PC-3 (cell line): ENCODE measurements around the gene ATF5. TPM values are rescaled to one million over a fixed set of nuclear protein-coding genes. Genes with fewer than 3 reads are reported as not detected.

Experiments used
- ATAC-seq: fragments of 200-7000 bp; cut with Tn5 transposase; 2 replicates; pipeline ENCODE4 v1.9.1; 2020; ENCODE audit warnings: mild to moderate bottlenecking, moderate library complexity
- BruUV-seq: library from RNA; stranded (reverse); fragments of 400-500 nt; replicated peaks from 2 replicates; lab custom pipeline; 2021; lab: Mats Ljungman, UMichigan
- CTCF ChIA-PET: fragments of 300-600 bp; sonication (Branson Sonifier 250); formaldehyde crosslinking; loops from one replicate; lab custom pipeline; 2022; ENCODE audit warnings: antibody characterized with exemption; lab: Charles Lee
- POLR2A ChIA-PET: fragments of 300-600 bp; sonication (Branson Sonifier 250); formaldehyde crosslinking; loops from one replicate; lab custom pipeline; 2022; ENCODE audit warnings: antibody characterized with exemption; ENCODE audit not compliant: unreplicated experiment; lab: Charles Lee
- DNase-seq: peaks from one replicate; pipeline ENCODE4 v3.0.0-alpha.2; 2015
- H2AFZ ChIP-seq: fragments of 300-600 bp; sonication (generic); 2 replicates; pipeline ENCODE4 v1.6.0; 2016; ENCODE audit warnings: antibody characterized with exemption, low read length
- H3F3A ChIP-seq: fragments of 300-600 bp; sonication (generic); one replicate; pipeline ENCODE4 v1.6.0; 2017; ENCODE audit warnings: antibody characterized with exemption, low read length, control low read depth, mild to moderate bottlenecking; ENCODE audit not compliant: unreplicated experiment
- H3K27ac ChIP-seq: fragments of 300-600 bp; sonication (generic); 2 replicates; pipeline ENCODE4 v1.5.1; 2016; ENCODE audit warnings: mild to moderate bottlenecking, low read length
- H3K27me3 ChIP-seq: fragments of 300-600 bp; sonication (generic); 2 replicates; pipeline ENCODE4 v1.6.1; 2016; ENCODE audit warnings: low read length, mixed read lengths
- H3K36me3 ChIP-seq: fragments of 300-600 bp; sonication (generic); 2 replicates; pipeline ENCODE4 v1.6.1; 2016; ENCODE audit warnings: low read depth, mixed run types, low read length, mixed read lengths
- H3K4me1 ChIP-seq: fragments of 300-600 bp; sonication (generic); 2 replicates; pipeline ENCODE4 v1.5.1; 2016; ENCODE audit warnings: low read length; ENCODE audit not compliant: insufficient read depth
- H3K4me2 ChIP-seq: fragments of 300-600 bp; sonication (generic); 2 replicates; pipeline ENCODE4 v1.6.0; 2016; ENCODE audit warnings: low read length
- H3K4me3 ChIP-seq: fragments of 300-600 bp; sonication (generic); 2 replicates; pipeline ENCODE4 v1.5.1; 2016; ENCODE audit warnings: mild to moderate bottlenecking, low read length, mixed read lengths
- H3K79me2 ChIP-seq: fragments of 300-600 bp; sonication (generic); 2 replicates; pipeline ENCODE4 v1.6.1; 2017; ENCODE audit warnings: low read length, mixed read lengths
- H3K9ac ChIP-seq: fragments of 300-600 bp; sonication (generic); 2 replicates; pipeline ENCODE4 v1.6.0; 2016; ENCODE audit warnings: mild to moderate bottlenecking, low read length
- H3K9me2 ChIP-seq: fragments of 300-600 bp; sonication (generic); replicated peaks from 2 replicates; pipeline ENCODE4 v1.6.1; 2016; ENCODE audit warnings: mixed run types, low read length, mixed read lengths
- H3K9me3 ChIP-seq: fragments of 300-600 bp; sonication (generic); 2 replicates; pipeline ENCODE4 v1.6.1; 2016; ENCODE audit warnings: low read length, mixed read lengths
- H4K20me1 ChIP-seq: fragments of 300-600 bp; sonication (generic); 2 replicates; pipeline ENCODE4 v1.6.1; 2016; ENCODE audit warnings: low read length, mixed read lengths
- EZH2 ChIP-seq: fragments of 300-600 bp; sonication (generic); IDR thresholded peaks from one replicate; pipeline ENCODE4 v1.6.1; 2017; ENCODE audit warnings: antibody characterized with exemption, mild to moderate bottlenecking, low read length; ENCODE audit not compliant: unreplicated experiment
- EZH2phosphoT487 ChIP-seq: fragments of 300-600 bp; sonication (generic); IDR thresholded peaks from 2 replicates; pipeline ENCODE4 v1.6.1; 2018; ENCODE audit warnings: mild to moderate bottlenecking, antibody characterized with exemption, low read length, borderline replicate concordance
- intact Hi-C: fragments of 100-400 bp; cut with micrococcal nuclease; formaldehyde crosslinking; loops from 2 replicates; pipeline ENCODE4 v1.9.0; 2023
- total RNA-seq: library from RNA; depleted of rRNA; stranded (reverse); fragments of >200 nt; gene quantifications from 2 replicates; pipeline ENCODE4 v1.2.3, GENCODE V29; 2014
- TF ChIP-seq, protein P1 (sequence below): fragments of 300-600 bp; sonication (generic); conservative IDR thresholded peaks from 2 replicates; pipeline ENCODE4 v1.5.1; 2017; ENCODE audit warnings: antibody characterized with exemption, low read depth, mild to moderate bottlenecking, low read length

ATF5 gene
- total RNA-seq, 1 experiment from 2014 or later, result 50.7 TPM

DNA sequence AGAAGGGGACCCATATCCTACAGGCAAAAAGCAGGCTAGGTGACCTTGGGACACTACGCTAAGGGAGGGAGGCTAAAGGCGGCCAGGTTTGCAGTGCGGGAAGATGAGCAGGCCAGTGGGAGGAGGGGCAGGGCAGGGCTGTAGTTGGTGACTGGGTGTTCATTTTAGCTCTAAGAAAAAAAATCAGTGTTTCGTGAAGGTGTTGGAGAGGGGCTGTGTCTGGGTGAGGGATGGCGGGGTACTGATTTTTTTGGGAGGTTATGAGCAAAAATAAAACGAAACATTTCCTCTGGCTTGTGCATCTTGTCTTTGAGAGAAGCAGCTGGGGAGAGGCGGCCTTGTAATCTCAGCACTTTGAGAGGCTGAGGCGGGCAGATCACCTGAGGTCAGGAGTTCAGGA is 4.6 kb downstream of the ATF5 start:
- H3F3A ChIP-seq, result peaks cover 10% of the 10 kb centered on the region
- no peak overlapping the region for H3K9ac ChIP-seq
- no peaks in the 10 kb centered on the region for H3K9me2 ChIP-seq
- H3K9me3 ChIP-seq, result no peaks in the 10 kb centered on the region
- BruUV-seq, result no TSS peak
- ChIA-PET POLR2A (no interaction called here), CTCF (no interaction called here)
- peaks cover 28% of the 10 kb centered on the region for H3K79me2 ChIP-seq
- no peak overlapping the region for H3K4me3 ChIP-seq
- intact Hi-C loops, result loop anchor here (10.0 kb wide), 1 partner anchor 91 kb away; the partner anchor contains the start of genes VRK3 and ZNF473
- TF ChIP-seq EZH2phosphoT487 (no peak), EZH2 (no peak)
- TF ChIP-seq, protein P1, sequence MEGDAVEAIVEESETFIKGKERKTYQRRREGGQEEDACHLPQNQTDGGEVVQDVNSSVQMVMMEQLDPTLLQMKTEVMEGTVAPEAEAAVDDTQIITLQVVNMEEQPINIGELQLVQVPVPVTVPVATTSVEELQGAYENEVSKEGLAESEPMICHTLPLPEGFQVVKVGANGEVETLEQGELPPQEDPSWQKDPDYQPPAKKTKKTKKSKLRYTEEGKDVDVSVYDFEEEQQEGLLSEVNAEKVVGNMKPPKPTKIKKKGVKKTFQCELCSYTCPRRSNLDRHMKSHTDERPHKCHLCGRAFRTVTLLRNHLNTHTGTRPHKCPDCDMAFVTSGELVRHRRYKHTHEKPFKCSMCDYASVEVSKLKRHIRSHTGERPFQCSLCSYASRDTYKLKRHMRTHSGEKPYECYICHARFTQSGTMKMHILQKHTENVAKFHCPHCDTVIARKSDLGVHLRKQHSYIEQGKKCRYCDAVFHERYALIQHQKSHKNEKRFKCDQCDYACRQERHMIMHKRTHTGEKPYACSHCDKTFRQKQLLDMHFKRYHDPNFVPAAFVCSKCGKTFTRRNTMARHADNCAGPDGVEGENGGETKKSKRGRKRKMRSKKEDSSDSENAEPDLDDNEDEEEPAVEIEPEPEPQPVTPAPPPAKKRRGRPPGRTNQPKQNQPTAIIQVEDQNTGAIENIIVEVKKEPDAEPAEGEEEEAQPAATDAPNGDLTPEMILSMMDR, result no peak
- peaks cover 20% of the 10 kb centered on the region for H3K36me3 ChIP-seq
- no peak overlapping the region for H3K4me2 ChIP-seq
- DNase-seq (no peak), ATAC-seq (no peak)
- H3K27me3 ChIP-seq, result no peaks in the 10 kb centered on the region
- no peak overlapping the region for H2AFZ ChIP-seq
- no peaks in the 10 kb centered on the region; the same call in 1 of the 2 replicates for H4K20me1 ChIP-seq
- no peak overlapping the region for H3K27ac ChIP-seq
- H3K4me1 ChIP-seq, result peaks cover 39% of the 10 kb centered on the region

DNA sequence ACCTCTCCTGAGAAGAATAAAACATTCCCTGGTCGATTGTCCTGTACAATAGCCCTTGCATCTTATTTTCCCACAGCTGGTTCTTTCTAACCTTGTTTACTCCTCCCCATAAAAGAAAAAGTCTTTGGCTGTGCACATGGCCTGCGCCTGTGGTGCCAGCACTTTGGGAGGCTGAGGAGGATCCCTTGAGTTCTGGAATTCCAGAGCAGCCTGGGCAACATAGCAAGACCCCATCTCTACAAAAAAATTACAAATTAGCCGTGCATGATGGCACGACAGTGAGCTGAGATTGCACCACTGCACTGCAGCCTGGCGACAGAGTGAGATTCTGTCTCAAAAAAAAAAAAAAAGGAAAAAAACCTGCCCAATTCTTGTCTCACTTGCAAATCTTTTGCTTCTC is 7.5 kb downstream of the ATF5 start:
- POLR2A ChIA-PET, result no interaction called here
- no peak for ATAC-seq

More for the DNA sequence above, 7.5 kb downstream of the ATF5 start:
- H3K27me3 ChIP-seq, result no peaks in the 10 kb centered on the region
- H3K9me2 ChIP-seq, result no peaks in the 10 kb centered on the region
- intact Hi-C loops, result loop anchor here (5.0 to 10.0 kb wide), 2 partner anchors 46 to 88 kb away; partner anchors contain the start of genes VRK3 and ZNF473
- H3K4me1 ChIP-seq, result peaks cover 11% of the 10 kb centered on the region
- H2AFZ ChIP-seq, result no peak overlapping the region
- peaks cover 5% of the 10 kb centered on the region; the same call in 1 of the 2 replicates for H3K79me2 ChIP-seq
- CTCF ChIA-PET, result no interaction called here
- H4K20me1 ChIP-seq, result no peaks in the 10 kb centered on the region
- H3K9me3 ChIP-seq, result no peaks in the 10 kb centered on the region
- H3K4me2 ChIP-seq, result no peak overlapping the region
- H3K9ac ChIP-seq, result no peak overlapping the region
- H3K27ac ChIP-seq, result no peak overlapping the region
- DNase-seq, result no peak
- TF ChIP-seq, protein P1, result no peak
- TF ChIP-seq EZH2phosphoT487 (no peak), EZH2 (no peak)
- no TSS peak for BruUV-seq
- no peak overlapping the region for H3K4me3 ChIP-seq
- H3F3A ChIP-seq, result peaks cover 4% of the 10 kb centered on the region
- H3K36me3 ChIP-seq, result peaks cover 11% of the 10 kb centered on the region; the same call in 1 of the 2 replicates
